Cardiac muscle cell (in vitro differentiated cells and primary cell): ENCODE measurements around the gene DNAJC30. TPM values are rescaled to one million over a fixed set of nuclear protein-coding genes. Genes with fewer than 3 reads are reported as not detected.

Source experiments
- DNase-seq, 2 donors: peaks; one replicate each; pipeline versions ENCODE4 v3.0.0 to v3.0.0-alpha.2; 2010 to 2017; ENCODE audit warnings: low read depth in 1 of 2, low spot score in 1 of 2
- H3K27ac ChIP-seq: fragments of 200-600 bp; sonication (generic); 2 replicates; pipeline ENCODE4 v1.5.1; 2016
- H3K27me3 ChIP-seq: fragments of 200-600 bp; sonication (generic); 2 replicates; pipeline ENCODE4 v1.6.0; 2016; ENCODE audit warnings: control low read depth
- H3K36me3 ChIP-seq: fragments of 200-600 bp; sonication (generic); 2 replicates; pipeline ENCODE4 v1.5.1; 2016; ENCODE audit warnings: control low read depth
- H3K4me1 ChIP-seq: fragments of 200-600 bp; sonication (generic); 2 replicates; pipeline ENCODE4 v1.8.1; 2017; ENCODE audit warnings: low read depth, mild to moderate bottlenecking, mixed run types
- H3K4me3 ChIP-seq: fragments of 200-600 bp; sonication (generic); 2 replicates; pipeline ENCODE4 v1.5.1; 2016; ENCODE audit warnings: mild to moderate bottlenecking
- H3K9me3 ChIP-seq: fragments of 200-600 bp; sonication (generic); 2 replicates; pipeline ENCODE4 v1.5.1; 2017; ENCODE audit warnings: low read depth, mild to moderate bottlenecking, control low read depth
- CTCF ChIP-seq: IDR thresholded peaks from 2 replicates; pipeline ENCODE4 v1.5.1; 2012; ENCODE audit warnings: low read depth, mild to moderate bottlenecking, low read length
- polyA plus RNA-seq: library from polyadenylated mRNA; unstranded; fragments of >200 nt; fragmentation: Nextera tagmentation; extraction: Ambion mirVana; gene quantifications from 2 replicates; pipeline ENCODE4 v1.2.1, GENCODE V29; 2016
- total RNA-seq: library from RNA; depleted of rRNA; stranded (reverse); fragments of >200 nt; gene quantifications from 2 replicates; pipeline ENCODE4 v1.2.3, GENCODE V29; 2016

DNAJC30 gene
- total and polyA plus RNA-seq, 2 experiments from 2014 or later, result 10.1 to 23.4 TPM

- no peak for DNase-seq
- H3K27me3 ChIP-seq, result no peaks in the 10 kb centered on the region
- no peaks in the 10 kb centered on the region for H3K9me3 ChIP-seq
- no peak overlapping the region for H3K27ac ChIP-seq
- H3K4me1 ChIP-seq, result peaks cover 6% of the 10 kb centered on the region
- H3K36me3 ChIP-seq, result peaks cover 15% of the 10 kb centered on the region
- no peak for TF ChIP-seq CTCF
- H3K4me3 ChIP-seq, result no peak overlapping the region
These were observed 16.3 kb upstream of the DNAJC30 start for GRCh38 chr7:73699370-73700068.

GRCh38 chr7:73698410-73698809, 15.2 kb upstream of the DNAJC30 start:
- TF ChIP-seq CTCF, result no peak
- DNase-seq, result no peak
- H3K27ac ChIP-seq, result no peak overlapping the region
- H3K4me3 ChIP-seq, result no peak overlapping the region
- H3K36me3 ChIP-seq, result peaks cover 15% of the 10 kb centered on the region
- H3K9me3 ChIP-seq, result no peaks in the 10 kb centered on the region
- H3K4me1 ChIP-seq, result peaks cover 4% of the 10 kb centered on the region
- H3K27me3 ChIP-seq, result no peaks in the 10 kb centered on the region

DNA sequence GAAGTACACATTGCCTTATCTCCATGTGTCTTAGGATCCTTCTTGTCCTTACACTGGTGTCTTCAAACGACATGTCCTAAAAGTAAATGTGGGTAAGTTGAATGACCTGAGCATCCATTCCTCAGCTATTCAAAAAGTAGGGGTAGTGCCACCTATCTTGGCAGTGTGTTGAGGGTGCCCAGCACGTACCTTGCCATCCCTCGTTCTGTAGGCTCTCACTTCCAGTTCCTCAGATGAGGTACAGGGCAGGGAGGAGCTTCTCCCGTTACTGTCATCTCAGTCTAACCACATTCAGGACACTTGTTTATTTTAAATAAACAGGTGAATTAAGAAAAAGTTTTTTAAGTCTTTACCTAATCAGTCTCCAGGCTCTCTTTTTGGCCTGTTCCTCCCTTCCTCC, 13.1 kb upstream of the DNAJC30 start:
- H3K27me3 ChIP-seq, result no peaks in the 10 kb centered on the region
- H3K36me3 ChIP-seq, result peaks cover 28% of the 10 kb centered on the region
- H3K9me3 ChIP-seq, result no peaks in the 10 kb centered on the region
- H3K27ac ChIP-seq, result no peak overlapping the region
- TF ChIP-seq CTCF, result no peak
- H3K4me1 ChIP-seq, result no peaks in the 10 kb centered on the region
- DNase-seq, result no peak
- no peak overlapping the region for H3K4me3 ChIP-seq

DNA sequence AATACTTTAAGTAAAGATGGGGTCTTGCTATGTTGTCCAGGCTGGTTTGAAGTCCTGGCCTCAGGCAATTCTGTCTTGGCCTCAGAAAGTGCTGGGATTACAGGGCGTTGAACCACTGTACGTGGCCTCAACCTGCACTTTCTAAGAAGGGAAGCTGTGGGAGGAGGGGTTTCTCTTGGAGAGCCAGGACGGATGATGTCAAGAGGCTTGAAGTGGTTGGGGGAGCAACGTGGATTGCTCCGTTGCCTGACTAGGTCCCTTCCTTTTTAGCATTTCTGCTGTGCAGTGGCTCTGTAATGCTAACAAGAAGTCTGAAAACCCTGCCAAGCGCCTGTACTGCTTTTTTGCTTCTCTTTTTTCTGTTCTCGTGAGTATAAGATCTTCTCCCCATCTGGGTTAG, 7.4 kb upstream of the DNAJC30 start:
- Histone ChIP-seq H3K27me3 (no peaks in the 10 kb centered on the region), H3K9me3 (no peaks in the 10 kb centered on the region), H3K4me3 (no peak overlapping the region), H3K27ac (no peak overlapping the region), H3K4me1 (no peaks in the 10 kb centered on the region), H3K36me3 (peaks cover 48% of the 10 kb centered on the region)
- TF ChIP-seq CTCF, result no peak
- no peak for DNase-seq

GRCh38 chr7:73688288-73688687, 5.0 kb upstream of the DNAJC30 start:
- H3K27ac ChIP-seq, result no peak overlapping the region
- no peak for TF ChIP-seq CTCF
- H3K36me3 ChIP-seq, result peaks cover 41% of the 10 kb centered on the region
- no peak overlapping the region for H3K4me3 ChIP-seq
- no peaks in the 10 kb centered on the region for H3K27me3 ChIP-seq
- no peaks in the 10 kb centered on the region for H3K4me1 ChIP-seq
- no peaks in the 10 kb centered on the region for H3K9me3 ChIP-seq
- no peak for DNase-seq

DNA sequence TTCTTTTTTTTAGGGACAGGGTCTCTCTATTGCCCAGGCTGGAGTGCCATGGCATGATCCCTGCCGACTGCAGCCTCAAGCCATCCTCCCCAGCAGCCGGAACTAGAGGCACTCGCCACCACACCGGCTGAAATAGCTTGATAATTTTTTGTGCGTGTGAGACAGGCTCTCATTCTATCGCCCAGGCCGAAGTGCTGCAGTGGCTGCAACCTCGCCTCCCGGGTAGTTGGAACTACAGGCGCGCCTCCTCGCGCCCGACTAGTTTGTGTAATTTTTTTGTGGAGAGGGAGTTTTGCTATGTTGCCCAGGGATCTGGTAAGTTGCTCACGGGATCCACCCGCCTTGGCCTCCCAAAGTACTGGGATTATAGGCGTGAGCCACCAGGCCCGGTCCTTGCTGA, 2.1 kb upstream of the DNAJC30 start:
- no peak overlapping the region for H3K27ac ChIP-seq
- TF ChIP-seq CTCF, result no peak
- no peak overlapping the region for H3K4me3 ChIP-seq
- DNase-seq, result no peak
- H3K9me3 ChIP-seq, result no peaks in the 10 kb centered on the region
- H3K27me3 ChIP-seq, result no peaks in the 10 kb centered on the region
- H3K36me3 ChIP-seq, result peaks cover 25% of the 10 kb centered on the region
- H3K4me1 ChIP-seq, result peaks cover 11% of the 10 kb centered on the region
